HUDEP-2 (cell line): ENCODE data around the gene HOXC6.

Experiments used
- DNase-seq, 76 experiments: peaks; one replicate each; lab custom pipeline; 2025; ENCODE audit not compliant: unreplicated experiment in 76 of 76; lab: John Stamatoyannopoulos, UW

The HOXC6 gene

GRCh38 chr12:54025499-54026405, 2.5 kb upstream of the HOXC6 start:
- no peak for DNase-seq

DNA sequence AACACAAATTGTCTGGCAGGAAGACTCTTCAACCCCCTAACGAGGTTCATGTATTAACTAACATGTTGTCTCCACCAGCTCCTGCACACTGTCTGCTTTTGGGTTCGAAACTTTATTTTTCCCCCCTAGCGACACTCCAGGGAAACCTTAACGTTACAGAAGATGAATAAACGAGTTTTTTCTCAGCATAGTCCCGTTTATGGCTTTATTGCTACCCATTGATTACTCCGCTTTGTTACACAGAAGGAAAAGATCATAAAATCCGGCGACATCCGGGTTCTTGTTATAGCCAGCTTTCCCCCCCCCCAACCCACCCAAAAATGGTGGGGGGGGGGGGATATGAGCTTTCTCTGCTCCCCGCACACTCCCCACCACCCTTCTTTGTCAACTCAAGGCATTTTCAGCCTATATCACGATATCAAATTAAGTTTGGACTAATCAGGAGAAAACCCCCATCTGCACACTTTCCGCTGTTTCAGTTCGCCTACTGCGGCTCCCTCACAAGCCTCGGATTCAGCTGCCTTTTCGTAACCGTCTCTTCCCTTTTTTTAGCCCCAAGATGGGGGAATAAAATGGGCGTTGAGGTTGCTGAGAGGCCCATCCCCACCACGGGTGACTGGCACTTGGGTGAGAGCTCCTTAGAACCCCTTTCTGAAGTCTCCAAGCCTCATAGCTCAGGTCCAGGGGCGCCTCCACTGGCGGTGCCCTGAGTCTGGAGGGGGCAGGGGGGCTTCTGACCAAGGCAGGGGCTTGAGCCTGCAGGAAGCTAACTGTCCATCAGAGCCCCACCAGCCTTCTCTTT, 1.4 kb upstream of the HOXC6 start:
- no peak for DNase-seq

DNA sequence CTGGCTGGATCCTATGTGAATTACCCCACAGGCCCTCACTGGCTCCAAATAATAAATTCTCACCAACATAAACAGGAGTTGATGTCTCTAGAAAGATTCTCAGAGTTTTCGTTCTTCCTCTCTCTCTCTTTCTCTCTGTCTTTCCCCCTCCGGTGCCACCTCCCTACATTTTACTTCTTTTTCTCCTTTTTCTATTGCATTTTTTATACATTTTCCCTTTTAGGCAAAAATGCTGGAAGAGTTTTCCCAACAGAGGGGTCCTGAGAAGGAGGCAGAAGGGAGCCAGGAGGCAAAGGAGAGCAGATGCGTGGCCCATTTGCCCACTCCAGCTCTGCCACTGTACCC, 826 bp upstream of the HOXC6 start:
- DNase-seq, result no peak

GRCh38 chr12:54029529-54030441, 1.5 kb downstream of the HOXC6 start:
- no peak for DNase-seq

DNA sequence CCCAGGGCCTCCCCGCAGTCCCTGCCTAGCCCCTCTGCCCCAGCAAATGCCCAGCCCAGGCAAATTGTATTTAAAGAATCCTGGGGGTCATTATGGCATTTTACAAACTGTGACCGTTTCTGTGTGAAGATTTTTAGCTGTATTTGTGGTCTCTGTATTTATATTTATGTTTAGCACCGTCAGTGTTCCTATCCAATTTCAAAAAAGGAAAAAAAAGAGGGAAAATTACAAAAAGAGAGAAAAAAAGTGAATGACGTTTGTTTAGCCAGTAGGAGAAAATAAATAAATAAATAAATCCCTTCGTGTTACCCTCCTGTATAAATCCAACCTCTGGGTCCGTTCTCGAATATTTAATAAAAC, 2.2 kb downstream of the HOXC6 start:
- DNase-seq, result no peak

DNA sequence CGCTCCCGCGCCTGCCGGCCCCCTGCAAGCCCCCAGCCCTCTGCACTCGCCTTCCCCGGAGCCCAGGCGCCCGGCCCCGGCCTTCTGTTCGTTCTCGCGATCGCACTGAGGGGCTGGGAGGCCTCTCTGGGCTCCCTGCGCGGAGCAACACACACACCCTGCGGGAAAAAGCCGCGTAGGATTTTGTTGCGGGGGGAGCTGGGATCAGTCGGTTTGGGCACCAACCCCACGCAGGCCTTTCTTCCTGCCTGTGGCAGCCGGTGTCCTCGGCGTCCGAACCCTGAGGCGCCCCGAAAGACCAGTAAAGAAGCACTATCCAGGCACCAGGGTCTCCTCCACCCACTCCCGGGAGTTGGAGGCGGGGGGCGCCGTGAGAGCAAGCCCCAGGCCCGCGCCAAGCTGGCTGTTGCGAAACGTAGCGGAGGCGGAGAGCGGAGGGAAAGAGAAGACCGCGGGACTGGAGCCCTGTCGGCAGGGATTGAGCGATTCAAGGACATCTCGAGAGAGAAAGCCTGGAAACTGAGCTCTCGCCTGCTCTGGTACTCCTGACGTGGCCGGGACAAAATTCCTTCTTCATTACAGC, 2.7 kb downstream of the HOXC6 start:
- DNase-seq, result no peak

DNA sequence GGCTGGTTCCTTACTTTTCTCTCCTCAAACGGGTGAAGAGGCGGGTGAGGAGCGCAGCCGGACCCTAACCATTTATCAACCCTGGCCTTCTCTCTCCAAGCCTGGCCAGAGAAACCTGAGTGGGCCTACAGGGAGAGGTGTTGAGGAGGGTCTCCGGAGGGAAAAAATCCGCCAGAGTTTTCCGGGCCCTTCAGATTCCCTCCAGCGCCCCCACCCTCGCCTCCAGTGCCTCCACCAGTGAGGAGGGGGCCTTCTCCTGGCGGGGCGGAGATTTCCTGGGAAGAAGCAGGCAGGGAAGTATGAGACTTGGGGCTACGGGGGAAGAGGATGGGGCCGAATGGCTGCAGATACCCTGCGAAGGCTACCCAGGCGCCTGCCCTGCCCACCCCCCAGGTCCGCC, 3.2 kb downstream of the HOXC6 start:
- DNase-seq, result no peak

- DNase-seq, result no peak
Observed at GRCh38 chr12:54032086-54032619, 3.9 kb downstream of the HOXC6 start.

- DNase-seq, result peak in 54 of 76 experiments; percentile 2 to 69 (median 30)
Observed at GRCh38 chr12:54032627-54033100, 4.4 kb downstream of the HOXC6 start, which contains the start of gene HOXC5. Gene HOXC5 (plus strand): TSS chr12:54033050. CDS start chr12:54033123, 73 bp downstream.

- no peak for DNase-seq
Observed at GRCh38 chr12:54033106-54033979, 5.1 kb downstream of the HOXC6 start.

- no peak for DNase-seq
Observed at GRCh38 chr12:54033980-54034784, 5.9 kb downstream of the HOXC6 start.

DNA sequence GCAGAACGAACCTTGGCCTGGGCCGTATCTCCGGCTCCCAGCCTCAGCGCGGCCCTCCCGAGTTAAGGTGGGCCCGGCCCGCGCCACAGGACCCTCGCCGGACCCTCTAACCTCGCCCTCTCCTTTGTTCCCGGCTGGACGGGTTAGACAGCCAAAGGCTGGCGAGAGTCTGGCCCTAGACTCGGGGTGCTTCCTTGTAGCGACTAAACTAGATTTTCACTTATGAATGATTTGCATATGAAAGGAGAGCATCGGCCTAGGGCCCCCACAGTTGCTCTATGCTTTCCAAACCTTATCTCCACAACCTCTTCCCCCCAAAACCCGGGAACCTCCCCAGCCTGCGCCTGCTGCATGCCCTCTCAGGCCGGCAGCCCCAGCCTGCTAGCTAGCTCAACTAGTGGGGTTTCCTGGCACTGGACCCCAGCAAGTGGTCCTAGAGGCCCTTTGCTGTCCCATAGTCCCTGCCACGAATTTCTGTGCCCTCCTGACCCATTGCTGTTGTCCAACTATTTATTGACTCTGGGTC, 6.6 kb downstream of the HOXC6 start:
- DNase-seq, result no peak

GRCh38 chr12:54035568-54036264, 7.5 kb downstream of the HOXC6 start:
- no peak for DNase-seq

GRCh38 chr12:54036620-54037359, 8.6 kb downstream of the HOXC6 start:
- DNase-seq, result no peak

DNA sequence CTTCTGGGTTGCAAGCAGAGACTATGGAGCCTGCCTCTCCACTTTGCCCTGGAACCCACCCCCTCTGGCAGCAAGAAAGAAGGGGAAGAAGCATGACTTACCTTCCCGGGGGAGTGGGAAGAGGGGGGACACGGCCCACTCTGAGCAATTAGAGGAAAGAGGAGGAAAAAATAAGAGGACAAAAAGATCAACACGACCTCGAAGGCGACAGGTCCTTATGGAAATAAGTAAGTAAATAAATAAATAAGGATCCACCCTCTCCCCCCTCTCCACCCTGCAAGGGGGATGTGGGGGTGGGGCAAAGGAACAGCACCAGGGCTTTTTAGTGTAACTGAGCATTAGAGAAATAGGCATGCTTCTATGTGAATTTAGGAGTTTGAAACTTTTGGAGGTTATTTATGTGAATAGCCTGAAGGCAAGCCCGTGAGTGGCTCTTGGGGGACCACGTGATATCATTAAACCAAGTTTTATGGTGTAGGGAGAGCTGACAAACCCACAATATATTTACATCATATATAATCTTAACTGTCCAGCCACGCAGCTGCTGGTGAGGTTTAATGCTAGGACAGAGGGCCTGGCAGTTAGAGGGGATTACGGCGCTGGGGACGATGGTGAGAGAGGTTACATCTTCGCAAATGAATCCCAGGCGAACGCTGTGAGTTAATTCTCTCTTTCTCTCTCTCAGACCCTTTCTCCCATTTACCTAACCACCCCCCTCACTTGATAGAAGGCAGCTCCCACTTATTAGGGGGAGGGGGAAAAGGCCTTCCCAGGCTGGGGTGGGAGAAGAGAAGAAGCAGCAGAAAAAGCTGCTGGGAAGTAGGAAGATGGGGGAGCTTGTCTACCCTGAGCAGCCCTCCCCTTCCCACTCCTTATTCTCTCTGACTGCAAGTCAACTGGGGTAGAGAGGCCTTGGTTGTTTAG, 9.4 kb downstream of the HOXC6 start:
- DNase-seq, result no peak
